GM19372 (cell line): Measurements from ENCODE around the gene TNPO3.

Experiments
- ATAC-seq: cut with Tn5 transposase; IDR thresholded peaks from one replicate; pipeline ENCODE4 v1.9.1; 2021; ENCODE audit warnings: mild to moderate bottlenecking, low read depth, moderate library complexity; ENCODE audit not compliant: unreplicated experiment

TNPO3 gene

DNA sequence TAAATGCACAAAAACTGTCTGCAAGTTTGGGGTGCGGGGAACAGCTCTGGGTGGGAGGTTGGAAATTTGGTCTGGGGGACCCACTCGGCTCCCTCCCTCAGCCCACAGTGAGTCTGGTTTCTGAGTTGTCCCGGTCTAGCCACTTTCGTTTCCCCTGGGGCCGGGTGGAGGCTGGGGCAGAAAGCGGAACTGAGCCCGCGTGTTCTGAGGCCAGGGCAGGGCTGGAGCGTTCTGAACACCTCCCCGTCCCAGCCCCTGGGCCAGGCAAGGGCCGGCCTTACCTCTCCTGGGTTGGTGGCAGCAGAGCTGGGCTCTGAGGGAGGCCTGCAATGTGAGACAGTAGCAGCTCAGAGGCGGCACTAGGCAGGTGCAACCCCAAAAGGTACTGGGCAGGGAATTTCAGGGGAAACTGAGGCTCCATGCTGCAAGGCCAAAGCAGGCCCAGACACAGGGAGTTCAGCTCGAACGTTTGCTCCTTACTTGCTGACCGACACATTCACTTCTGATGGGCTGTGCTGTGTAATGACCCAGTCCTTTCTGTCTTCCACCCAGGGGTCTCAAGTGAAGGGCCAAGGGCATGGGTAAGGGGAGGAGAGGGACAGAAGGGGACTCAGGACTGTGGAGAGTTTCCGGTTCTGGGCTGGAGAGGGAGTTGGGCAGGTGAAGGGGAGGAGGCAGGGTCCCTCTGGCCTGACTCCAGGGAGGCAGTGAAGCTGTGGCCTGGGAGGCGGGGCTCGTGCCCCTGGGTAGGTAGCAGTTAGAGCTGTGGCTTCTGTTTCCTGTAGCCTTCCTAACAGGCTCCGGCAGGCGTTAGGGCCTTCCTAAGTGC is 114.2 kb downstream of the TNPO3 start:
- ATAC-seq, result peak; percentile 54

DNA sequence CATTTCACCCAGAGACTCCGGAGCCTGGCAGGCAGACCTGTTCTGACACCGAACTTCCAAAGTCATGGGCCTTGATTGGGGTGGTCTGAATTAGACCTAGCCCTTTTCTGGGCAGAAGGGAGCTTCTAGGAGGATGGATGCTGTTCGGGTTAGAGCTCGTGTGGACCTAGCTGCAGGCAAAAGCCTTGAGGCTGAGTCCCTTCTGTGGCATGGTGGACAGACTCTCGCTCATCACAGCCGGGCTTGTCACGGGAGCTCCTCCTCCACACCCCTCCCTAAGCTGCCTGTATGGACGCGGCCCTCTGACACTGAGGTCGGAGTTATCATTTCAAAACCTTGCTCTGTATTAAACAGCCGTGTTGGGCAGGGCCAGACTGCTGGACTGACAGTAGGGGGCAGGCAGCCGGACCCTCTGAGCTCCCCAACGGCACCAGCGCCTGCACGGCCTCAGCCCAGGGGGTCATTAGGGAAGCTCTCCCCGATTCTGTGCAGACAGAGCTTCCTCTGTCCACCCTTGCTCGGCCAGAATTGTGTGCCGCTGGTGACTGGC is 115.0 kb downstream of the TNPO3 start:
- ATAC-seq, result peak; percentile 29

DNA sequence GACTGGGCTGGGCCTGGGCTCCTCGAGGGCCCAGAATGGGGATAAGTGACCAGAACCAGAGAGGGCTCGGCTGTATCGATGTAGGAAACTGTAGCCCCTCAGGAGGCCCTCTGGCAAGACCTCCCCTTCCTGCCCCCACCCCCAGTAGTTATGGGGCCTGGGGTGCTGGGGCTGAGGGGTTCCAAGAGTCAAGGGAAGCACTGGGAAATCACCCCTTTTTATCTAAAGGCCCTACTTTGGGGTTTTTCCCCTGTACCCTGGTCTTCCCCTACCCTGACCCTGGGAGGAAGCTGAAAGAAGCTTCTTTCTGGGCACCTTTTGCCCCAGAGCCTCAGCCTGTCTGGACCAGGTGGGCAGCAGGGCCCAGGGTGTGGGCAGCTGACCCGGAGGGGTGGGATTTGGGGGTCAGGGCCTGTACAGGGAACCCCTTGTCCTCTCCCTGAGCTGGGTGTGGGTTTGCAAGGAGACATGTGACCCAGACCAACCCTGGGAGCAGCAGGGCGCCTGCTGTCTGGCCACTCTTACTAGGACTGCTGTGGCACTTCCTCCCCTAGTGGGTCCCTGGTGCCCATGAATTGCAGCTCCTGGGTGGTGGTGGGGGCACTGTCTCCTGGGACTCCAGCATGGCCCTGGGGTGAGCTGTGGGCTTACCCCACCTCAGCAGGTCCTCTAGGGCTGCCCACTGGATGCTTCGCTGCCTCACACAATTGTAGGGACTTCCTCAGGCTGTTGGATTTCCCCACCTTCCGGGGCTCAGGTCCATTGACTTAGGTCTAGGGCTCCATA is 115.6 kb downstream of the TNPO3 start:
- no peak for ATAC-seq

DNA sequence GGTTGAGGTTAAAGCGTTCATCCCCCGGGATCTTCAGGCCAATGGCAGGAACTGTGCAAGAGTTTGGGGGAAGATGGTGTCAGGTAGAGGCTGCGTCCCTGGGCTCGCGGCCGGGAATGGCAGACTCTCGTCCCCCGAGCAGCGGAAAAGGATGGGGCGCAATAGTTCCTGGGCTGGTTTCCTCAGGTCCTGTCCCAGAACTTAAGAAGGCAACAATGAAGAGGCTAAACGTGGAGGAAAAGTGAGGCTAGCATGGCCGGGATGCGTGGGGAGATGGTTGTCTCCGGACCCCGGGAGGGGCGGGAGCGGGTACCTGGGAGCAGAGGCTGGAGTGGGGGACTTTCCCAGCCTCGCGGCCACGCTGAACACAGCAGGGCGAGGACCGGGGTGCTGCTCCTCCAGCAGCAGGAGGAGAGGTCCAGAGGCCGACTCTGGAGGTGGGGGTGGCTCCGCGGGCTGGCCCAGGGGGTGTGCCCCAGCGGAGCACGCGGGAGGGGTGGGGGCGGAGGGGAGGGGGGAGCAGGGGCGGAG is 116.3 kb downstream of the TNPO3 start:
- ATAC-seq, result no peak

DNA sequence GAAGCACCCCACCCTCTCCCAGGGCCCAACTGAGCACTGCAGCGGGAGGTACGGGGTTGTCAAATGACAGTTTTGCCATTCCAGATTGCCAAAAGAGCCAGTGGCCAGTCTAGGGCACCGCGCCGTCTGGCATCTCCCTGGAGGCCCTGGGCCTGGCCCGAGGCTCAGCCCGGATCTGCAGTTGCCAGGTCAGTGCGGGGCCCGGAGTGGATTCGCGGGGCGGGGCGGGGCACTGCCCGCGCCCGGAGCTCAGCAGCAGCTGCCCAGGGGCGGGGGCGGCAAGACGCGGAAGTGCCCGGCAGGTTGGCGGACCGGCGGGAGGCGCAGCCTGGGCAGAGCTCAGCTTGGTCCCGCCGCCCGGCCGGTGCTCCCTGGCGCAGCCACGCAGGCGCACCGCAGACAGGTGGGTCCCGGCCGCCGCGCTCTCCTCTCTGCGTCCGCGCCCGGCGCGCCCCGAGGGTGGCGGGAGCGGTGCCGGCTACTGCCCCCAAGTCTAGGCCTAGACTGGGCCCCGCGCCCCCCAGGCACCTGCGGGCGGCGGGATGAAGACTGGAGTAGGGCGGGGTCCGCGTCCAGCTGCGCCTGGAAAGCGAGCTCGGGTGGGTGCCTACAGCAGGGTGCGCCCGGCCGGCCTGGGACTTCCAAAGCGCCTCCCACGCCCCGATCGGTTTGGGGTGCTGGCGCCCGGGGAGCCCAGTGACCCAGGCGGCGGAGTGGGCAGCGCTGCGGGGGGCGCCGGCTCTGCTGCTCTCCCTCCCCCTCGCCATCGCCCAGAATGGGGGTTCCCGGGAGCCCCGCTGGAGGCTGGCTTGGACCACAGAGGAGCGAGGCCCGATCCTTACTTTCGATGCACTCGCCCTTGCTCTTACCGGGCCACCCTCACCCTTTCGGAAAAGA is 117.0 kb downstream of the TNPO3 start, which contains the start of gene IRF5:
TSS of gene IRF5 (plus strand) at position 281 of the 897 bp plus-strand sequence. CDS start 4,155 bp downstream, outside the sequence.
- ATAC-seq, result no peak

DNA sequence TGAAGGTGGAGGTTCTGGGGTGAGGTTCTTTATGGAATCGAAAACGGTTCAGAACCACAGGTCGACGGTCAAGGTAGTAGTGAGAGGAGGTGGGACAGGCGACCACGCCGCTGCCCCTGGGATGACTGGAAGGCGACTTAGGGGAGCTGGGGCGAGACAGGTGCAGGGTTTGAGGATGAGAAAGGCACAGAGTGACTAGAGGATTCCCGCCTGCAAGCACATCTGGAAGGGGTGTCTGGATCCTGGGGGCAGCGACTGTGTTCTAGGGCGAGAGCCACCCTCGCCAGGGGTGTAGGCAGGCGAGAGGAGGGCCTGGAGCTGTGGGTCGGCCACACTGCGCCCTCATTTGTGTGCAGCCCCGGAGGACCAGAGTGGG is 117.7 kb downstream of the TNPO3 start:
- no peak for ATAC-seq

DNA sequence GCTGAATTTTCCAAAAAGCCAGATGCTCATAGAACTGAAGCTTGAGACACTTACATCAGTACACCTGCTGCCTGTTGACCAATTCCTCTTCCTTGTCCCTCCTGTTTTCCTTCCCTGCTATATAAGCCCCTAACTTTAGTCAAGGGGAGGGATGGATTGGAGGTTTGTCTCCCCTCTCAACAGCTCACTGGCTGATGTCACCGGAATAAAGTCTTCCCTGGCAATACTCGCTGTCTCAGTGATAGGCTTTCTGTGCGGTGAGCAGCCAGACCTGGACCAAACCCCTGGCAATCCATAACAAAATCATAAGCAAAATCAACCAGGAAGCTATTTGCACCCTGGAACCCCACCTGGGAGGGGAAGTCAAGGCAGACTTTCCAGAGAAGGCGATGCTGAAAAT is 118.1 kb downstream of the TNPO3 start:
- ATAC-seq, result no peak

DNA sequence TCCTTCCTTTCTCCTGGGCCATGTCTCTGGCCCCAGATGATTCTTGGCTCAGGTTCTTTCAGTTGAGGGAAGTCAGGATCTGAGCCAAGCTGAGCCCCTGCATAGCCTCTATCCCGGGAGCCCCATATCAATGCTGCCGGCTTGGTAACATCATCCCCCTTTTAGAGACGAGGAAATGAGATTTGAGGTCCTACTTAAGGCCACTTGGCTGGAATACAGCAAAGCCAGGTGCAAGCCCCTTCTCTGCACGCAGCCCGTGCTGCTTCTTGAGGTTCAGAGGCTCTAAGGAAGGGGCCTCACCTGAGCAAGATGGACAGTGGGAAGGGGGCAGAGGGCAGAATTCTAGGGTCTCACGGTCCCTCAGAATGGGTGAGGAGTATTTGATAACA is 119.6 kb downstream of the TNPO3 start:
- no peak for ATAC-seq

DNA sequence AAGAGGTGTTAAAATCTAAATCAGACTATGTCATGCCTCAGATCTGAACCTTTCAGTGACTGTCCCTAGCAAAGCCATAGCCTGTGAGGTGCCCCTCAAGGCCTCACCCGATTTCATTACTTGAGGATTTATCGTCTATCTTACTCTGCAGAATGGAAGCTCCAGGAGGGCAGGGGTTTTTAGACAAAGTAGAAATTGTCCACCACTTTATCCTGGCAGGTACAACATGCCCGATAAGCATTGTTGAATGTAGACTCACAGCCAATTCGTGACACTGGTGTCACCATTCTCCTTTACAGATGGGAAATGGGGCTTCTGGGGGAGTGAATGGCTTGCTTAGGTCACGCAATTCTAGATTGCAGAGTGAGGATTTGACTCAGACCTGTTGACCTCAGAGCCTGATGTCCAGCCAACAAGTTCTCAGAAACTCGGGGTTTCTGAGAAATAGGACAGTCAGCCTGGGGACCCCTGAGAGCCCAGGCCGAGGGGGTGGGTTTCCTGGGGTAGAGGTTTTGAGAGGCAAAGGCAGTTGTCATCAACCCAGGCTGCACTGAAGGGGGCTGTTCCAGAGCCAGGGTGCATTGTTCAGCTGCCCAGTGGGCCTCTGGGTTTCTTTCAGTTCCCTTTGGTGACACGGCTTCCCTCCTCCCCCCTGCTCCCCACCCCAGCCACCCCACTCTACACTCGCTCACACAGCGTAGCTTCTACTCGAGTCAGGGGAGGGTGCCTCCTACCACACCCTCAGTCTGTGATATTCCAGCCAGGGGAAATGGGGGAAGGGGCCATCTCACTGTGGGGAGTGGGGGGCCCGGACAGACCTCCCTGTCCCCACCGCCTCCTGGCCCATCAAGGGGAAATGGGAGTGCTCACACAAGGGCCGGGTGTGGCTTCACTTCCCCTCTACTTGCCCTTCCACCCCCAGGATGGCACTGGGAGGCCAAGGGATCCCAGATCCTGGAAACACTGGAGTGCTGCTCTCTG is 120.3 kb downstream of the TNPO3 start:
- peak; percentile 39 for ATAC-seq

DNA sequence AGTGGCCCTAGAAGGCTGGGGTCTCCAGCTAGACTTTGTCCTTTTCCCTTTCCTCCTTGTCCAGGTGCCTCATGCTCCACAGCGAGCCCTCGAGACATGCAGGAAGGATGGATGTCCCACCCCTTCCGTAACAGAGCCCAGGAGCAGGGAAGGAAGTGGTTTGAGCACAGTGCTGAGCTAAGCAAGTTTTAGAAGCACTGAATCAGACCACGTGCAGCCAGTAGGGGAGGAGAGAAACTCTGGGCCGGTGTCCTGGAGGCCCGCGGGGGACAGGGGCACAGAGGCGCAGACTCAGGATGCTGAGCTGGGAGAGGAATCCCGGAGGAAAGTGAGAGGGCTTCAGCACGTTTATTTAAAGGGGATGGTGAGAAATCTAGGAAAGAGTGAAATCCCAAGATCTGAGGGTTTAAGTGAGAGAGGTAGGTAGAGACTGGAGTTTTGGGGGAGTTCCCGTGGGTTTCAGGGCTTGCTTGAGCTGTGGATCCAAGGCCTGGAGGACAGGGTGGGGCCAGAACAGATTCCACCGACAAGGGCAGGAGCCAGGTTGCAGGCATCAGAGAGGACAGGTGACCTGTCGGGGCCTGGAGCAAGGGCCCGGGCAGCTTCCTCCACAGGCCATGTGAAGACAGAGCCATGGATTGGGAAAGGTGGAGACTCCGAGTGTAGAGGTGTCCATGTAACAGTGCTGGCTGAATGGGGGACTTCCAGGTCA is 121.6 kb downstream of the TNPO3 start:
- ATAC-seq, result no peak

DNA sequence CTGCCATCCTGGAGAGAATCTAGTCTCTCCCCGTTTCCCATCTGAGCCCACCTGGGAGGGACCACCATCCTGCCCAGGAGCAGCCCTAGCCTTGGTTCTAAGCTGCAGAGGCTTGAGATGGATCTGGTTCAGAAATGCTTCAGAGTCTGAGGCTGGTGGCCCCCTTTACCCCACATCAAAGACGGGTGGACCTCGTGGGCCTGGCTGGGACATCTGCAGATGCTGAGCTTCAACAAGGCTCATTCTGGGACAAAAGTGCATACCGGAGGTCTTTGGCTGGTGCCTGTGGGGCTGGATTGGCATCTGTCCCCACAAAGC is 122.1 kb downstream of the TNPO3 start:
- ATAC-seq, result no peak

DNA sequence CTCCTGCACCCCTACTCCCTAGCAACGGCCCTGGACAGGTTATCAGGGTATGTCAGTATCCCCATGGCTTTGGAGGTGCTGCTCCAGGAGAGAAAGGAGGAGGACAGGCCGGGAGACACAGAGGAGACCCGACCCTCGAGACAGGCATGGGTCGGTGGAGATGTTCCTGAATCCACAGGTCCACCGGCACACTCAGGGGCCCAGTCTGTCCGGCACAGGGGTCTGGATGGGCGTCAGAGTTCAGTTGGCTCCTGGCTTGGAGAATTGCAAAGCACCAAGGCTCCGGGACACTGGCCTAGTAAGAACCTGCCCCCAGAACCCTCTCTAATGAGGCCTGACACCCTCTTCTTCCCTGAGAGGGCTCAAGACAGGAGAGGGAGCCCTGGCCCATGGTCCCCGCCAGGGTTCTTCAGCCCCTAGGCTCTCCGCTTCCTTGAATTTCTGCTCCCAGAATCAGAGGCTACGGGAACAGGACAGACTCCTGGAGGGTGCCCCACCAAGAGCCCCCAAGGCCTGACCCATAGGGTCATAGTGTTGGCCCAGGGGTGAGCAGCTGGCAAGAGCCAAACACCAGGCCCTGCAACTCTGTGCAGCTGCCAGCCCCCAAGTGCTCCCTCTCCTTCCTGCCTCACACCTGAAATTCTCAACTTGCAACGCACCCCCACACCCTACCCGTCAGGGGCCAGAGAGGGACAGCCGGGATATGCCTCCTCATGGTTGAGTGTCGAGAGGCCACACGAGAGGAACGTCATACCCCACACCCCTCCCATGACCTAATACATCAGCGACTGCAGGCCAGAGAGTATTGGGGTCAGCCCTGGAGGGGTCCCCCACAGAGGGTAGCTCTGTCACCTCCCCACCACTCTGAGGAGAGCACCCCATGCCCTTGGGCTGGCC is 122.7 kb downstream of the TNPO3 start:
- no peak for ATAC-seq

DNA sequence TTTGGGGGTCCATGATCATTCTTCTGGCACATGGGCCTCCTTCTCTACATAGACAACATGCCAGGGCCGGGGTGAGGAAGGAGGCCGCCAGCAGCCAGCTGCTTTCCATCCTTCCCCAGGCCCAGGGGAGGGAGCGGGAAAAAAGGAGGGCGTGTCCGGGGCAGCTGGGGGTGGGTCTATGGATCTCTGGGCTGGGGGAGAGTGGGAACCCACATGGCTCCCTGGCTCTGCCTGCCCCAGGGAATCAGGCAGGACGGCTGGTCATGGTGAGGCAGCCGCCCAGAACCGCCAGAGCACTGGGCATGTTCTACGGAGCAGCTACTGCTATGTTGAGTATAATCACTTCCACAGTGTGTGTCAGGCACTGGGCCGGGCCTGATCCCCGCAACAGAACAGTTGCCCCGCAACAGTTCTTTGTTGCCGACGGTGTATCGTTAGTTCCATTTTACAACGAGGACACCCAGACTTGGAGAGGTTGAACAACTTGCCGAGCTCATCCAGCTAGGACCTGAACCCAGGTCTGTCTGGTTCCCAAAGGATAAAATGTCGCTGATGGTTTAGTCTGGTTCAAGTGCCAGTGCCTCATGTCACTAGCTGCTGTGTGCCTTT is 123.6 kb downstream of the TNPO3 start:
- no peak for ATAC-seq

DNA sequence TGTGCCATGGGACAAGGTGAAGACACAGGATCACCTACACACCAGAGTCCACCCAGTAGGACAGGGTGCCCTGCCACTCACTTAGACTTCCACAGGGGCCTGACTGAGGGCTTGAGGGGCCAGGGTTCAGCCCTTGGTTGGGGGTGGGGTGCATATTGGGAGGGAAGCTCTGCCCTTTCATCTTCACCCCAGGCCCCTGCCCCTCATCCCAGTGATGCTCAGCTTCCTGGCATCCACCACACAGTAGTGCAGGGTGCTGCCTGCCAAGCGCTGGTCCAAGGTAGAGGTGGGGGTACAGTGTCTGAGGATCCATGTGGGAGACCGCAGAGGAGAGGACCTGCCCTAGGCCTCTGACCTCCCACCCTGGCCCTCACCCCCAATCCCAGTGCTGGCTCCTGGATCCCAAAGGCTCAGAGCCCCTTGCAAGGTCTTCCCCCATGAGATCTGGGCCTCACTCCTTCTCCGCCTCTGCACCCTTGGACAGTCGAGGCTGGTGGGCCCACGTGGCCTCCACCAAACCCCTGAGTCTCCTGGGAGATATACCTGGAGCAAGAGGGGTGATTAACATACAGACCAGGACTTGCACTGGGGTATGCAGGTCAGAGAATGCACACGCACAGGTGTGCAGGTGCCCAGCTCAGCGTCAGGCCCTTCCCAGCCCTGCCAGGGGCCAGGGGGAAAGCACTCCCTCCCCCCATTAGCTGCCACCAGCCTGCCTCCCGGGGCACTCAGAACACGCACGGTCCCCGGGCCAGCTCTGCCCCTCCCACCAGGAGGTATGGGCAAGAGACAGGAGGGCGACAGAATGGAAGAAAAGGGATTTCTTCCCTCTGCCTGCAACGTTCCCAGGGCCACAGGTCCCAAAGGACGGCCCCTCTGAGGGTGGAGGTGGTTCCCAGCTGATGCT is 125.8 kb downstream of the TNPO3 start:
- no peak for ATAC-seq

DNA sequence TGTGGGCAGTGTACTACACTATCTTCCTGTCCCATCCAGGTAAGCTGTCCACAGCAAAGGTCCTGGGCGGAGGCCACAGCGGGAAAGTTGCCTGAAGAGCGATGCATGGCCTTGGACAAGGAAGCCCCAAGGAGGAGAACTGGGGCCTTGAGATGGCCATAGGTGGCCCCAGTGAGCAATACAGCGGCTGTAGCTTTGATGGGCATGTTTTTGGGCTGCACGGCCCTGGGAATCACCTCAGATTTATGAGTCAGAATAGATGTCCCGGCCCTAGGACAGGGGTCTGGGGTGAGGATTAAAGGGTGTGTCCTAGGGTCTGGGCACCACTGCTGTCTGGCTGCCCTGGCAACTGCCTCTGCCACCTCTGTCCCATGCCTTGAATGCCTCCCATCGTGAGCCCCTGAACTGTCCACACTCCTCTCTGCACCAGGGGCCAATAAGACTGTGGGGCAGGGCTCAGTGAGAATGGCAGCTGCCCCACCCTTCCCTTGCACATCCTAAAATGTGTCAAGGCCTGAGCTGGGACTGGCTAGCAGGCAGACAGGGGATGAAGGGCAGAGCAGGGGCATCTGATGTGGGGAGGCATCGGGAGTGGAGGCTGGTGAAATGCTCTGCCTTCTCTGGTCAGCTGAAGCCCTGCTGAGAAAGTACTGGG is 126.6 kb downstream of the TNPO3 start:
- ATAC-seq, result no peak
